K562 (cell line): ENCODE measurements around the gene ABLIM2. TPM values are rescaled to one million over a fixed set of nuclear protein-coding genes. Genes with fewer than 3 reads are reported as not detected.

Experiments used
- CREB1 ChIP-seq, 2 experiments: sonication (generic) in 1 of 2; formaldehyde crosslinking in 1 of 2; IDR thresholded peaks; 2 replicates each; pipeline versions ENCODE4 v1.6.1 to v1.8.0; 2012 to 2022; ENCODE audit warnings: inconsistent platforms in 1 of 2, mild to moderate bottlenecking in 1 of 2, missing genetic modification reagents in 1 of 2, moderate library complexity in 1 of 2
- ESRRB ChIP-seq: fragments of 250-450 bp; sonication (Bioruptor Pico); IDR thresholded peaks from 2 replicates; pipeline ENCODE4 v1.5.0; 2020; ENCODE audit warnings: mild to moderate bottlenecking, moderate library complexity, borderline replicate concordance
- GABPB1 ChIP-seq: sonication (generic); formaldehyde crosslinking; IDR thresholded peaks from 2 replicates; pipeline ENCODE4 v1.8.0; 2022; ENCODE audit warnings: mild to moderate bottlenecking, missing genetic modification reagents
- HEY1 ChIP-seq: fragments of 250-450 bp; sonication (Bioruptor Pico); IDR thresholded peaks from 2 replicates; pipeline ENCODE4 v1.5.0; 2020; ENCODE audit warnings: mild to moderate bottlenecking, moderate library complexity, borderline replicate concordance
- POLR3A ChIP-seq: IDR thresholded peaks from 2 replicates; pipeline ENCODE4 v1.6.1; 2011; ENCODE audit warnings: borderline replicate concordance, mild to moderate bottlenecking, moderate library complexity; ENCODE audit not compliant: insufficient read length, insufficient read depth; ENCODE audit errors: extremely low read depth
- RFX7 ChIP-seq: fragments of 250-450 bp; sonication (Bioruptor Pico); IDR thresholded peaks from 2 replicates; pipeline ENCODE4 v1.5.1; 2021; ENCODE audit warnings: mild to moderate bottlenecking
- SAFB2 ChIP-seq: fragments of 200-400 bp; formaldehyde crosslinking; IDR thresholded peaks from 2 replicates; pipeline ENCODE4 v1.6.1; 2018; ENCODE audit warnings: borderline replicate concordance, low read length, low read depth, moderate library complexity; ENCODE audit not compliant: severe bottlenecking
- SMAD4 ChIP-seq: fragments of 250-450 bp; sonication (Bioruptor Pico); conservative IDR thresholded peaks from 2 replicates; pipeline ENCODE4 v1.8.0; 2021; ENCODE audit warnings: inconsistent platforms, mild to moderate bottlenecking, moderate library complexity
- STAT5B ChIP-seq: fragments of 250-450 bp; sonication (Bioruptor Pico); IDR thresholded peaks from 2 replicates; pipeline ENCODE4 v1.8.0; 2021; ENCODE audit warnings: mild to moderate bottlenecking, inconsistent platforms
- TARDBP ChIP-seq: fragments of 450-650 bp; IDR thresholded peaks from 2 replicates; pipeline ENCODE4 v1.6.1; 2016
- TBP ChIP-seq: optimal IDR thresholded peaks from 2 replicates; pipeline ENCODE3; 2011; ENCODE audit warnings: low read depth, low read length, improper control_type of control experiment
- TFAM ChIP-seq: fragments of 250-450 bp; sonication (Bioruptor Pico); conservative IDR thresholded peaks from 2 replicates; pipeline ENCODE4 v1.5.0; 2021; ENCODE audit warnings: mild to moderate bottlenecking, moderate library complexity
- ZC3H11A ChIP-seq: IDR thresholded peaks from 2 replicates; pipeline ENCODE4 v1.6.1; 2012; ENCODE audit warnings: low read depth, low read length, improper control_type of control experiment
- ZNF24 ChIP-seq: fragments of 450-650 bp; IDR thresholded peaks from 2 replicates; pipeline ENCODE4 v1.6.1; 2016
- ZNF253 ChIP-seq: fragments of 250-450 bp; sonication (Bioruptor Pico); conservative IDR thresholded peaks from 2 replicates; pipeline ENCODE4 v1.6.1; 2021; ENCODE audit warnings: mild to moderate bottlenecking
- polyA plus RNA-seq, 8 experiments: library from polyadenylated mRNA; depleted of rRNA in 4 of 8; stranded (reverse) in 5 of 8; unstranded in 3 of 8; fragments of >200 nt; fragmentation: Nextera tagmentation in 2 of 8; fragmentation: Illumina TruSeq in 1 of 8; extraction: Ambion mirVana in 2 of 8; extraction: Trizol in 1 of 8; gene quantifications; 2 replicates each; pipeline versions ENCODE4 v1.2.1 to v1.2.3, GENCODE V29; 2011 to 2014; ENCODE audit warnings: inconsistent platforms in 1 of 8, missing spikeins in 1 of 8
- total RNA-seq, 7 experiments: library from RNA; depleted of rRNA in 6 of 7; stranded (reverse); fragments of >200 nt in 6 of 7; fragmentation: Illumina TruSeq in 2 of 7; extraction: Trizol in 2 of 7; gene quantifications; 2 replicates each; pipeline versions ENCODE4 v1.2.1 to v1.2.3, GENCODE V29; 2011 to 2021; ENCODE audit warnings: low replicate concordance in 1 of 7
- TF ChIP-seq, protein P1 (sequence below): fragments of 450-650 bp; IDR thresholded peaks from 2 replicates; pipeline ENCODE4 v1.6.1; 2016; ENCODE audit warnings: mild to moderate bottlenecking
- TF ChIP-seq, protein P2 (sequence below): fragments of 250-450 bp; sonication (Bioruptor Pico); IDR thresholded peaks from 2 replicates; pipeline ENCODE4 v1.5.0; 2021
- TF ChIP-seq, protein P3 (sequence below): fragments of 450-650 bp; IDR thresholded peaks from 2 replicates; pipeline ENCODE4 v1.6.1; 2017; ENCODE audit warnings: antibody characterized with exemption
- TF ChIP-seq, protein P4 (sequence below), 2 experiments: fragments of 450-650 bp; IDR thresholded peaks; 2 replicates each; pipeline ENCODE4 v1.6.1; 2018; ENCODE audit warnings: mild to moderate bottlenecking in 2 of 2, low read depth in 1 of 2; ENCODE audit not compliant: partially characterized antibody in 2 of 2

The ABLIM2 gene
- total and polyA plus RNA-seq, 9 of the 15 experiments (the other 6 are each of a cell fraction or from before 2014, with no cell fraction given): not detected

DNA sequence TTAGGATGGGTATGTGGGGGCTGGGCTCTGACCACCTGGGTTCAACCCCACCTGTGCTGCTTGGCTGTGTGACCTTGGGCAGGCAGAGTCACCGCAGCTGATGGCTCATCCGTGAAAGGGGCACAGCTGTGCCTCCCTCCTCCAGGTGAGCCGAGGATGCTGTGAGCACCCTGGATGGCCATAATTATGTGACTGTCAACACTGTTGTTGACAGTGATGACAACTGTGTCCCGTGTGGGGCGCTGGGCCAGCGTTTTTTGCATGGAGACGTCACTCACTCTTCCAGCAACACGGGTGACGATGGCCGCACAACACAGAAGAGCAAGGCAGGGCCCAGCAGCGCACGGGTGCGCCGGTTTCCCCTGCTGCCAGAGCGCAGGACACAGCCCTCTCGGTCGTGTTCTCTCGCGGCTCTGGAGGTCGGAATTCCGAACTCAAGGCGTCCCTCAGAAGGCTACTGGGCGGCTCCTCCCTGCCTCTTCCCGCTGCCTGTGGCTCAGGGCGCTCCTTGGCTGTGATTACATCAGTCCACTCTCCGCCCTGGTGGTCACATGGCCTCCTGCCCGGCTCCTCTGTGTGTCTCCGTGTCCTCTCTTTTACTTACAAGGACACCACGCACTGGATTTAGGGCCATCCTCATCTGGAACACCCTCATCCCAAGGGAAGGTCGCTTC is 41.8 kb upstream of the ABLIM2 start (continued):
- TF ChIP-seq, protein P1, sequence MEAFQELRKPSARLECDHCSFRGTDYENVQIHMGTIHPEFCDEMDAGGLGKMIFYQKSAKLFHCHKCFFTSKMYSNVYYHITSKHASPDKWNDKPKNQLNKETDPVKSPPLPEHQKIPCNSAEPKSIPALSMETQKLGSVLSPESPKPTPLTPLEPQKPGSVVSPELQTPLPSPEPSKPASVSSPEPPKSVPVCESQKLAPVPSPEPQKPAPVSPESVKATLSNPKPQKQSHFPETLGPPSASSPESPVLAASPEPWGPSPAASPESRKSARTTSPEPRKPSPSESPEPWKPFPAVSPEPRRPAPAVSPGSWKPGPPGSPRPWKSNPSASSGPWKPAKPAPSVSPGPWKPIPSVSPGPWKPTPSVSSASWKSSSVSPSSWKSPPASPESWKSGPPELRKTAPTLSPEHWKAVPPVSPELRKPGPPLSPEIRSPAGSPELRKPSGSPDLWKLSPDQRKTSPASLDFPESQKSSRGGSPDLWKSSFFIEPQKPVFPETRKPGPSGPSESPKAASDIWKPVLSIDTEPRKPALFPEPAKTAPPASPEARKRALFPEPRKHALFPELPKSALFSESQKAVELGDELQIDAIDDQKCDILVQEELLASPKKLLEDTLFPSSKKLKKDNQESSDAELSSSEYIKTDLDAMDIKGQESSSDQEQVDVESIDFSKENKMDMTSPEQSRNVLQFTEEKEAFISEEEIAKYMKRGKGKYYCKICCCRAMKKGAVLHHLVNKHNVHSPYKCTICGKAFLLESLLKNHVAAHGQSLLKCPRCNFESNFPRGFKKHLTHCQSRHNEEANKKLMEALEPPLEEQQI: no peak
- TF ChIP-seq, protein P2, sequence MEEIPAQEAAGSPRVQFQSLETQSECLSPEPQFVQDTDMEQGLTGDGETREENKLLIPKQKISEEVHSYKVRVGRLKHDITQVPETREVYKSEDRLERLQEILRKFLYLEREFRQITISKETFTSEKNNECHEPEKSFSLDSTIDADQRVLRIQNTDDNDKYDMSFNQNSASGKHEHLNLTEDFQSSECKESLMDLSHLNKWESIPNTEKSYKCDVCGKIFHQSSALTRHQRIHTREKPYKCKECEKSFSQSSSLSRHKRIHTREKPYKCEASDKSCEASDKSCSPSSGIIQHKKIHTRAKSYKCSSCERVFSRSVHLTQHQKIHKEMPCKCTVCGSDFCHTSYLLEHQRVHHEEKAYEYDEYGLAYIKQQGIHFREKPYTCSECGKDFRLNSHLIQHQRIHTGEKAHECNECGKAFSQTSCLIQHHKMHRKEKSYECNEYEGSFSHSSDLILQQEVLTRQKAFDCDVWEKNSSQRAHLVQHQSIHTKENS (CRISPR knock-in tag): no peak
- TF ChIP-seq ESRRB: no peak
- no peak for TF ChIP-seq ZNF253 (CRISPR knock-in tag)
- peak; percentile 27 for TF ChIP-seq SMAD4
- TF ChIP-seq HEY1 (CRISPR knock-in tag): no peak
- no peak for TF ChIP-seq POLR3A
- TF ChIP-seq, protein P3, sequence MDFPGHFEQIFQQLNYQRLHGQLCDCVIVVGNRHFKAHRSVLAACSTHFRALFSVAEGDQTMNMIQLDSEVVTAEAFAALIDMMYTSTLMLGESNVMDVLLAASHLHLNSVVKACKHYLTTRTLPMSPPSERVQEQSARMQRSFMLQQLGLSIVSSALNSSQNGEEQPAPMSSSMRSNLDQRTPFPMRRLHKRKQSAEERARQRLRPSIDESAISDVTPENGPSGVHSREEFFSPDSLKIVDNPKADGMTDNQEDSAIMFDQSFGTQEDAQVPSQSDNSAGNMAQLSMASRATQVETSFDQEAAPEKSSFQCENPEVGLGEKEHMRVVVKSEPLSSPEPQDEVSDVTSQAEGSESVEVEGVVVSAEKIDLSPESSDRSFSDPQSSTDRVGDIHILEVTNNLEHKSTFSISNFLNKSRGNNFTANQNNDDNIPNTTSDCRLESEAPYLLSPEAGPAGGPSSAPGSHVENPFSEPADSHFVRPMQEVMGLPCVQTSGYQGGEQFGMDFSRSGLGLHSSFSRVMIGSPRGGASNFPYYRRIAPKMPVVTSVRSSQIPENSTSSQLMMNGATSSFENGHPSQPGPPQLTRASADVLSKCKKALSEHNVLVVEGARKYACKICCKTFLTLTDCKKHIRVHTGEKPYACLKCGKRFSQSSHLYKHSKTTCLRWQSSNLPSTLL: no peak
- TF ChIP-seq CREB1 (IDR thresholded peaks at IDR 0.05): no peak
- TF ChIP-seq CREB1 (CRISPR knock-in tag; IDR thresholded peaks at IDR 0.05): peak; percentile 51; the same call in 1 of the 2 replicates
- no peak for TF ChIP-seq RFX7 (CRISPR knock-in tag)
- peak; percentile 59; the same call in 1 of the 2 replicates for TF ChIP-seq GABPB1
- TF ChIP-seq ZNF24: no peak
- TF ChIP-seq, protein P4, sequence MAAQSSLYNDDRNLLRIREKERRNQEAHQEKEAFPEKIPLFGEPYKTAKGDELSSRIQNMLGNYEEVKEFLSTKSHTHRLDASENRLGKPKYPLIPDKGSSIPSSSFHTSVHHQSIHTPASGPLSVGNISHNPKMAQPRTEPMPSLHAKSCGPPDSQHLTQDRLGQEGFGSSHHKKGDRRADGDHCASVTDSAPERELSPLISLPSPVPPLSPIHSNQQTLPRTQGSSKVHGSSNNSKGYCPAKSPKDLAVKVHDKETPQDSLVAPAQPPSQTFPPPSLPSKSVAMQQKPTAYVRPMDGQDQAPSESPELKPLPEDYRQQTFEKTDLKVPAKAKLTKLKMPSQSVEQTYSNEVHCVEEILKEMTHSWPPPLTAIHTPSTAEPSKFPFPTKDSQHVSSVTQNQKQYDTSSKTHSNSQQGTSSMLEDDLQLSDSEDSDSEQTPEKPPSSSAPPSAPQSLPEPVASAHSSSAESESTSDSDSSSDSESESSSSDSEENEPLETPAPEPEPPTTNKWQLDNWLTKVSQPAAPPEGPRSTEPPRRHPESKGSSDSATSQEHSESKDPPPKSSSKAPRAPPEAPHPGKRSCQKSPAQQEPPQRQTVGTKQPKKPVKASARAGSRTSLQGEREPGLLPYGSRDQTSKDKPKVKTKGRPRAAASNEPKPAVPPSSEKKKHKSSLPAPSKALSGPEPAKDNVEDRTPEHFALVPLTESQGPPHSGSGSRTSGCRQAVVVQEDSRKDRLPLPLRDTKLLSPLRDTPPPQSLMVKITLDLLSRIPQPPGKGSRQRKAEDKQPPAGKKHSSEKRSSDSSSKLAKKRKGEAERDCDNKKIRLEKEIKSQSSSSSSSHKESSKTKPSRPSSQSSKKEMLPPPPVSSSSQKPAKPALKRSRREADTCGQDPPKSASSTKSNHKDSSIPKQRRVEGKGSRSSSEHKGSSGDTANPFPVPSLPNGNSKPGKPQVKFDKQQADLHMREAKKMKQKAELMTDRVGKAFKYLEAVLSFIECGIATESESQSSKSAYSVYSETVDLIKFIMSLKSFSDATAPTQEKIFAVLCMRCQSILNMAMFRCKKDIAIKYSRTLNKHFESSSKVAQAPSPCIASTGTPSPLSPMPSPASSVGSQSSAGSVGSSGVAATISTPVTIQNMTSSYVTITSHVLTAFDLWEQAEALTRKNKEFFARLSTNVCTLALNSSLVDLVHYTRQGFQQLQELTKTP (IDR thresholded peaks at IDR 0.05; ENCODE audit: low read depth in 1 of 2, partially characterized antibody in 2 of 2): no peak
- no peak for TF ChIP-seq TFAM
- TF ChIP-seq ZC3H11A: no peak
- TF ChIP-seq TARDBP: no peak
- no peak for TF ChIP-seq STAT5B (CRISPR knock-in tag)
- TF ChIP-seq TBP: no peak
- no peak for TF ChIP-seq SAFB2
